ENCODE results near the gene KASH5.
"Not testable (repeated sequence)": the region's sequence is repeated elsewhere in the genome, so short reads cannot be mapped to it uniquely, and the experiment has no call there.

The KASH5 gene

DNA sequence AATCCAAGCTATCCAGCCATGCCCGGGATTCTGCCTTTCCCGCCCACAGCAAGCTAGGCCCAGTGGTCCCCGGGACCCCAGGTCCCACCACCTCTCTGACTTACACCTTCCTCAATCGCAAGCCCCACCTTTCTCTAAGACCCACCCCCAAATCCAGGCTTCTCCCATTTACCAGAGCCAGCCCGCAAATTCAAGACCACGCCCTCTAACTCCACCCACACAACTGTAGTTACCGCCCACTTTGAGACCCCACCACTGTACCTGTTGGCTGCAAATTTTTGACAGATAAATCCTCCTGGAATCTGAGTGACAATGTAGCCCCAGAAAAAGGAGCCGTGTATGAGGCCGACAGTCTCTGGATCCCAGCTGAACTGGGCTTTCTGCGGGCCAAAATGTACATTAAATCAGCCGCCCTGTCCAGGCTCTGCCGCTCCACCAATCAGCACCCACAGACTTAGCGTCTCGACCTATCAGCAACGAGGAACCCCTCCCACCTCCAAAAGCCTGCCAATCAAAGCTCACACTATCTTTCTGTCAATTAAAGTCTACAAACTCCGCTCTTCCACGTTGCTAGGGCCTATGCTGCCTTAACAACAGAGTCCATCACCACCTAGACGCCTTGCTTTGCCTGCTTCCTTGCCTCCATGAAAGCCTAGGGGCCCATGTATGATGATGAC is 47.0 kb downstream of the KASH5 start:
- DNase-seq (ENCODE audit: extremely low read depth in 1 of 2, low read depth in 1 of 2): no peak

DNA sequence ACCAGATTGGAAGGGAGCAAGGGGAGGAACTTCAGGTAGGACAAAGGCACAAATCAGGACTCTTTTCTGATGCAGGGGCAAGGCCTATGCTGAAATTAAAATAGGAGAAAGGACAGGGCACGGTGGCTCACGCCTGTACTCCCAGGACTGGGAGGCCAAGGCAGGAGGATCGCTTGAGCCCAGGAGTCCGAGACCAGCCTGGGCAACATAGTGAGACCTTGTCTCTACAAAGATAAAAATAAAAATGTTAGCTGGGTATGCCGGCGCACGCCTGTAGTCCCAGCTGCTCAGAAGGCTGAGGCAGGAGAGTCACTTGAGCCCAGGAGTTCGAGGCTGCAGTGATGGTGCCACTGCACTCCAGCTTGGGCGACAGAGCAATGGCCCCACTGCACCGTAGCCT is 47.6 kb downstream of the KASH5 start:
- DNase-seq (ENCODE audit: extremely low read depth in 1 of 2, low read depth in 1 of 2): no peak

DNA sequence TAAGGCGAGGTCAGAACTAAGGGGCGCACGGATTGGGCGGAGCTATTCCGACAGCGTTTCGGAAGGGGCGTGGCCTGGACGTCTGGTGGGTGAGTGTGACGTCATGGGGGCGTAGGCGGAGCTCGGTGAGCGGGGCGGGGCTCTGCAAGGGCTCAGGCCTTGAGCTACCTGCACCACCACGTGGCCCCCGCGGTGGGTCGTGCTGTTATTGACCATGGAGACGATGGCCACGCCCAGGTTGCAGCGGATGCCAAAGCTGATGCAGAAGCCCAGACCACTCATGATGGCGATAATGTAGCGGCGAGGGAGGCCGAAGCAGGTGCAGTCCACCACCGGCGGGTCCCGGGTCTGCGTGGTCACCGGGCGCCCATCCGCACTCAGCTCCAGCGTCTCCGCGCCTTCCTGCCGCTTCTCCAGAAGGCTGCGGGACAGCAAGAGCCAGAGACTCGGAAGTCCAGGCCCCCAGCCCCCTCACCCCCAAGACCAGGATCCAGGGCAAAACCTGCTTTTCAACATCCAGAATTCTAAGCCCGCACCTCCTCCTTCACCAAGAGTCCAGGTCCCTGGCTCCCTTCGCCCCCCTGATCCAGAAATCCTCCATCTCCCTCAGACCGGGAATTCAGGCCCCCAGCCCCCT is 48.5 kb downstream of the KASH5 start:
- DNase-seq (ENCODE audit: extremely low read depth in 1 of 2, low read depth in 1 of 2): no peak

DNA sequence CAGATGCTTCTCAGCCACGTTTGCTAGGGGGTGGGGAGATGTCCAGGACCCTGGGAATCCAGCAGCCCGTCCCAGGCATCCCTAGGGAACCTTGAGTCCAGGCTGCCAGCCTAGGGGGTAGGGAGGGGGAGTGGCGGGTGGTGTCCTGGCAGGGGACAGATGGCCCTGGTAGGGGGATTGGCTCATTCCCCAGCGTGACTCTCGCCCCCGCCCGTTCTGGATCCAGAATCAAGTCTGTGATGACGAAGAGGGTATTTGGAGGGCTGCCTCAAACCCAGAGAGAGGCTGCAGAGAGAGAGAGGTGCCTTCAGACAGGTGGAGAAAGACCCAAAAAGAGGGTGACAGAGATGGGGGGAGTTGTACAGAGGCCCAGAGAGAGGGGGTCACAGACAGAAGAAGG is 49.2 kb downstream of the KASH5 start:
- no peak for DNase-seq (ENCODE audit: extremely low read depth in 1 of 2, low read depth in 1 of 2)

DNA sequence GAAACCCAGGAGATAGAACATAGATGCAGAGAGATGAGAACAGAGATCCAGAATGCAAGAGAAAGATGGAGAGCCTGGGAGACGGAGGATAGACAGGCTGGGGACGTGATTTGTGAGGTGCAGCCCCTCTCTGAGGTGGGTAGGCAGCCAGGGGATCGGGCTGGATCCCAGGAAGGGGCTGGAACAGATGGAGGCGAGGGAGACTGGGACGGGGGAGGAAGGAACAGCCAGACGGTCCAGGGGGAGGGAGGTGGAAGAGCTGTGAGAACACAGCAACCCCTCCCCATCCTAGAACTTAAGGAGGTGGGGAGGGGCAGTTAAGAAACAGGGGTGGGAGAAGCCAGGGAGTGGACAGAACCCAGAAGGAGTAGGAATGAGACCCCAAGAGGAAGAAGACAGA is 50.2 kb downstream of the KASH5 start:
- no peak for DNase-seq (ENCODE audit: extremely low read depth in 1 of 2, low read depth in 1 of 2)

DNA sequence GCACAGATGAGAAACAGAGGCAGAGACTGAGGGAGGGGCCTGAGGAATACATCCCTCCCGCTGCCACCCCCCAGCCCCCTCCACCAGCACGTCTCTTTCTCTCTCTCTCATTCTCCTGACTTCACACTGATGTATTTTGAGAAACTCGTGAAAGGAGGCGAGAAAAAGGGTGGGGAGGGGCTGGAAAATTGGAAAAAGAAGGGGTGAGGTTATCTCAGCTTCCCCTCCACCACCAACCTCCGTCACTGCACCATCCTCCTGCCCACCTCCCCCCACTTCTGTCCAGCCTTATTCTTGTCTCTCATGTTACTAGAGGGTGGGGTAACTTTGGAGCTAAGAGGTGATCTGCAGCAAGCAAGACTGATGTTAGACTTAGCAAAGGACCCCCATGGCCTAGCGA is 51.8 kb downstream of the KASH5 start:
- no peak for DNase-seq (ENCODE audit: extremely low read depth in 1 of 2, low read depth in 1 of 2)

DNA sequence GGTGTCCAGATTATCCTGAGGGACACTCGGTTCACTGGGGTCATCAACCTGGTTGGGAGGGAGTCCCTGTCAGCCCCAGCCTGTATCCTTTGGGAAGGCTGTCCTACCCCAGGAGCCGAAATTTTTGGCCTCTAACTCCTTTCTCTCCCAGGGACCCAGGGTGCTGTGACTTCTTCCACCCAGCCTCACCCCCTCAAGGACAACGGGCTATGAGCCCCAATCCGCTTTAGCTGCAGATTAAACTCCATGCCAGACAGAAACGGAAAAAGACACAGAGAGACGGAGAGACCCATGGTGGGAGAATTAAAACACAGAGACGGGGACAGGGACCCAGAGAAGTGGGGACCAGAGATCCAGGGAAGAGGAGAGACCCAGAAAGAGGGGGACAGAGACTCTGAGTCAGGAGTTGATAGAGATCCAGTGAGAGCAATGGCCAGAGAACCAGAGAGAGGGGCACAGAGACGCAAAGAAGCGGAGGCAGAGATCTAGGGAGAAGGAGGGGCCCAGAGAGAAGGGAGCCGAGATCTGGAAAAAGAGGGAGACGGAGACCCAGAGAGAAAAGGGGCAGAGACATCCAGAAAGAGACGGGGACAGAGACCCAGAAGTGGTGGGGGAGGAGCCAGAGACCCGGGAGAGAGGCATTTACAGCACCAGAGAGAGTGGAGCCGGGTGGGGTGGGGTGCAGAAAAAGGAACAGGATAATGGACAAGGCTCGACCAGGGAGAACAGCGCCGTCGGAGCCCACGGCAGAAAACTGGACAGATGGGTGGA is 52.6 kb downstream of the KASH5 start:
- DNase-seq (ENCODE audit: extremely low read depth in 1 of 2, low read depth in 1 of 2): no peak

DNA sequence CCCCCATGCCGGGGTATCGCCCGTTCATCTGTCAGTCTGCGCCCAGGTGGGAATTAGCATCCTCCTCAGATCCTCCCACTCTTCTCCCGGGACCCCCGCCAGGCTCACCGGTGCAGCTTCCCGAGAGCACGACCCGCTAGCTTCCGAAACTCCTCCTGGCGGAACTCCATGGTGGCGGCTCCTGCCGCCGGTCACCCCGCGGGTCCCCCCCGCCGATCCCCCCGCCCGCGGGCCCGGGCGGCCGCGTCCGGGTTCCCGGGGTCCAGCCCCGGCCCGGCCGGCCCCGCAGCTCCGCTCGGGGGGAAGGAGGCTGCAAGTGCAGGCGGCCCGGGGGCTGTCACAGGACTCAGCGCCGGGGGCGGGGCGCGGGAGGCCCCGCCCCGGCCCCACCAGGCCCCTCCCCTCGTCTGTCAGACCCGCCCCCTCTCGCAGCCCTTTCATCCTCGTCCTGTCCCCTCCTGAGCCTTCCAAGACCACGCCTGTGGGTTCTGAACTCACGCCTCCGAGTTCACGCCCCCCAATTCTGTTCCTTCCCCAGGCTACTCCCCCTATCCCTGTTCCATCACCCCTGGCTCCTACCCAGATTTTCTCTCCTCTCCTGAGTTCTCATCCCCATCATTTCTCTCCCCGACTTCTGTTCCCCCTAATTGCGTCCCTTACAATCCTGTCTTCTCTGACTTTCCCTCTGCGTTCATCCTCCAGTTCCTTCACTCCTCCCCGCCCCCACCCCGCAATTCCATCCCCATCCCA is 53.3 kb downstream of the KASH5 start, which contains the start of gene SLC17A7:
SLC17A7 (minus strand) TSS at position 318 of the 750 bp plus-strand sequence; CDS start at position 170, 148 bp downstream.
- no peak for DNase-seq (ENCODE audit: extremely low read depth in 1 of 2, low read depth in 1 of 2)

DNA sequence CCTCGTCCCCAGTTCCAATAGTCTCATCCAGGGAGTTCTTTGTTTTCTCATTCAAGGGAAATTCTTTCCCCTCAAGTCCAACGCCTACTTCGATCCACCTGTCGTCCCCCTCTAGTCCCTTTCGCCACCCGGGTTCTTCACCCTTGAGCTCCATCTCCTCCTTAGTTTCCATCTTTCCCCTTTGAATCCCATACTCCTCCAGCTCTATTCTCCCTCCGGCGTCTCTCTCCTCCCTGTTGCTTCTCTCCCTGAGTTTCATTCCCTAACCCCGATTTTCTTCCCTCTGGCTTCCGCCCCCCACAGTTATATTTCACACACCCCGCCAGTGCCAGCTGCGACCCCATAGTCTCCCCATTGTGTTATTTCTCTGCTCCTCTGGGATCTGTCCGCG is 53.9 kb downstream of the KASH5 start:
- no peak for DNase-seq (ENCODE audit: extremely low read depth in 1 of 2, low read depth in 1 of 2)

DNA sequence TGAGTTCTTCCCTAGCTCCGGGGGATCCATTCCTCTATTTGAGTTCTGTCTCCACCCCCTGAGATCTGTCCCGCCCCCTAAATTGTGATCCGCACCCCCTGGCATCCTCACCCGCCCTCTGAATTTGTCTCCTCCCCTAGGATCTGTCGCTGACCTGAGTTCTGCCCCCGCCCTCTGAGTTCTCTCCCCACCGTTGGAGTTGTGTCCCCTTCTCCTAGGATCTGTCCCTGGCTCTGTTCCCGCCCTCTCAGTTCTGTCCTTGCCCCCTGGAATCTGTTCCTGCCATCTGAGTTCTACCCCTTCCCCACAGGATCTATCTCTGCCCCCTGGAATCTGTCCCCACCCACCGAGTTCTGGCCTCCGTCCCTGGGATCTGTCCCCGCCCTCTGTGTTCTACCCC is 54.3 kb downstream of the KASH5 start:
- DNase-seq (ENCODE audit: extremely low read depth in 1 of 2, low read depth in 1 of 2): no peak

DNA sequence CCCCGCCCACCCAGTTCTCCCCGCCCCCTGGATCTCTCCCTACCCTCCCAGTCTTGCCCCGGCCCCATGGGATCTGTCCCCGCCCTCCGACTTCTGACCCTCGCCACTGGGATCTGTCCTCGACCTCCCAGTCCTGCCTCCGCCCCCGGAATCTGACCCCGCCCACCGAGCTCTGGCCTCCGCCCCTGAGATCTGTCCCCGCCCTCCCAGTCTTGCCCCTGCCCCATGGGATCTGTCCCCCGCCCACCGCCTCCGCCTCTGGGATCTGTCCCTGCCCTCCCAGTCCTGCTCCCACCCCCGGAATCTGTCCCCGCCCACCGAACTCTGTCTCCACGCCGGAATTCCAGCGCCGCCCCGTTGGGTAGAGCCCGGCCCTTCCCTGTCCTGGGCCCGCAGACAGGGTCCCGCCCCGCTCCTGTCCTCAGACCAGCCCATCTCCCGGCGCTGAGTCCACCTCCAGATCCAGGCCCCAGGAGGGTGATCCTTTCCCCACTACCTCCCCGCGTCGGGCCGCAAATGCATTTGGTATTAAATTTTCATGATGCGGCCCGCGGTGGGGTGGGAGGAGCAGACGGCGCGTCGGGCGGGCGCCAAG is 54.8 kb downstream of the KASH5 start:
- DNase-seq (ENCODE audit: extremely low read depth in 1 of 2, low read depth in 1 of 2): no peak

DNA sequence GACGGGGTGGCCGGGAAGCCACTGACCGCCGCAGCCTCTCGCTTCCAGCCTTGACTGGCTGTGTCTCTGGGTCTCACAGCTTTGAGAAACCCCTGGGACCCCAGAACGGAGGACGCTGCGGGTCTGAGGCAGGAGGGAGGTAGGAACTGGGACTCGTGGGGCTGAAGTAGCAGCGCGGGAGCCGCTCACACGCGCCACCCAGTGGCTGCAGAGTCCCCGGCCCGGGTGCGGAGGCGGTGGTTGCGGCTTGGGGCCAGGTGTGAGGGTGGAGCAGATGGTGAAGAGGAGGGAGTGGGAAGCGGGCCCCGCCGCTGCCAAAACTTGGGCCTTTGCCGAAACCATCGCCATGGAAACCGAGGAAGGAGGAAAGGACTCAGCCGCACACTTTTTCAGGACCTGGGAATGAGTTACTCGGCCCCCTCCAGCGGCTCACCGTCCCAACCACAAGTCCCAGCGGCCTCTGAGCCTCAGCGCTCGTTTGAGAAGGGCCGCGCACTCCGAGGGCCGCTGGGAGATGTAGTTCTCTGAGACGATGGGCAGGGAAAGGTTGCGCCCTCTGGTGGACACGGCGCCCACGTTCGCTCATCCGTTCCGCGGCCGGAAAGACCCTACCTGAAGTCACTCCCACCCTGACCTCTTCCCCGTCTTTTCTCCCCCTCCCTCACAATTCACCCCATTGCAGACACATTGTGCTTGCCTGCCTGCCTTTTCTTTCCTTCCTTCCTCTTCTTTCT is 55.5 kb downstream of the KASH5 start:
- DNase-seq (ENCODE audit: extremely low read depth in 1 of 2, low read depth in 1 of 2): peak; percentile 82 to 86

DNA sequence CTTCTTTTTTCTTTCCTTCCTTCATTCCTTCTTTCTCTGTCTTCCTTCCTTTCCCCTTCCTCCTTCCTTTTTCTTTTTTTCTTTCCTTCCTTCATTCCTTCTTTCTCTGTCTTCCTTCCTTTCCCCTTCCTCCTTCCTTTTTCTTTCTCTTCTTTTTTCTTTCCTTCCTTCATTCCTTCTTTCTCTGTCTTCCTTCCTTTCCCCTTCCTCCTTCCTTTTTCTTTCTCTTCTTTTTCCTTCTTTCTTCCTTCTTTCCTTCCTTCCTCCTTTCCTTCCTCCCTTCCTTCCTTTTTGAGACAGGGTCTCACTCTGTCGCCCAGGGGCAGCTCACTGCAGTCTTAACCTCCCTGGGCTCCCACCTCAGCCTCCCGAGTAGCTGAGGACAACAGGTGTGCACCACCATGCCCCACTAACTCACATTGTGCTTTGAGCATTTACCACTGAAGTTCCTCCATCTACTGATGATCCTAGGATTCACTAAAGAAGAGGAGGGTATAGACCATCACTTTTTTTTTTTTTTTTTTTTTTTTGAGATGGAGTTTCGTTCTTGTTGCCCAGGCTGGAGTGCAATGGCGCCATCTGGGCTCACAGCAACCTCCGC is 56.2 kb downstream of the KASH5 start:
- not testable (repeated sequence) for DNase-seq (ENCODE audit: extremely low read depth in 1 of 2, low read depth in 1 of 2)

DNA sequence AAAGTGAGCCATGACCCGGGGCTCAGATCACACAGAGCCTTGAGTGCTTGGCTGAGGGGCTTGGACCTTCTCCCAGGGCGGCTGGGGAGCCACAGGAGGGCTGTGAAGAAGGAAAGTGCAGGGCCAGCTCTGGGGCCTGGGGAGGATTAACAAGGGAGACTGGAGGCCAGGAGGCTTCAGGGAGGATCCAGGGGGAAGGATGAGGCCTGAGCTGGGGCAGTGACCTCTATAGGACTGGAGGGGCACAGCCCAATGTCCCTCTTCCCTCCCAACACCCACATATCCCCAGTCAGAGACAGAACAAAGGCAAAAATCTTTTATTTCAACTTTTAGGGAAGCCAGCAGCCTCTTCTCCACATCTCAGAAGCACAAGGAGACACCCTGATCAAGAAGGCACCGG is 57.9 kb downstream of the KASH5 start:
- no peak for DNase-seq (ENCODE audit: extremely low read depth in 1 of 2, low read depth in 1 of 2)

DNA sequence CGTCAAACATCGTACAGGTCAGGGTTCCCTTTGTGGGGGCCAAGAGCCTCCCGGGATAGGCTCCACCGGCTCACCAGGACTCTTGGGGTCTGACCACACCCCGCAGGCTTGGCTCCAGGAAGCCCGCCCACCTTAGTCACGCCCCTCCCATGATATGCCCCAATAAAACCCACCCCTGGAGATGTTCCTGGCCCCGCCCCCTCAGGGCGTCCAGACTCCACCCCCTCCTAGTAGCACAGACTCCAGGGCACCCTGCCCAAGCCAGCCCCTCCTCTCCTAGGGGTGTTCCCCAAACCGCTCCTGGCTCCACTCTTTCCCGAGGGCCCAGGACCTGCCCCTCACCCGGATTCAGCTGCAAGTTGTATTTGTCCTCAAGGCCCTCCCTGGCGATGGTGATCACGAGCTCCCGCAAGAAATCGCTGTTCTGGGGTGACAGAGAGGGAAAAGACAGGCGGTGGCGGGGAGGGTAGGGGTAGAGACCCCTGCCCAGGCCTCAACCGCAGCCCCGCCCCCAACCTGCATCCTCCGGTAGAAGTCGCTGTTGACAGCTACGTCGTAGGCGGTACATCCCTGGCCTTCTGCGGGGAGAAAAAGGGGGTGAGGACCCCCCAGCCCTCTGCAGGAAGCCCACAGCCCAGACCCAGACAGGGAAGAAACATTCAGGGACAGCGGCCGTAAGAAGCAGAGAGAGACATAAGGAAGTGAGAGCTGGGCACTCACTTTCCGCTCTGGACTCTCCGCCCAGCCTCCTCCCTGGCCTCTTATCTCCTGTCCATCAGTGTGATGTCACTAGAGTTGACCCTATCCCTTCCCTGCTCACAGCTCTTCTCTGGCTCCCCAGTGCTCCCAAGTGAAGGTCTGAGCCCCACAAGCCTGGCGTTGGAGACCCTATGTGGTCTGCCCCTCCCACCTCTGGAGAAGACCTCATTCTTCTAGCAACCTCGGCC is 59.7 kb downstream of the KASH5 start:
- no peak for DNase-seq (ENCODE audit: extremely low read depth in 1 of 2, low read depth in 1 of 2)

DNA sequence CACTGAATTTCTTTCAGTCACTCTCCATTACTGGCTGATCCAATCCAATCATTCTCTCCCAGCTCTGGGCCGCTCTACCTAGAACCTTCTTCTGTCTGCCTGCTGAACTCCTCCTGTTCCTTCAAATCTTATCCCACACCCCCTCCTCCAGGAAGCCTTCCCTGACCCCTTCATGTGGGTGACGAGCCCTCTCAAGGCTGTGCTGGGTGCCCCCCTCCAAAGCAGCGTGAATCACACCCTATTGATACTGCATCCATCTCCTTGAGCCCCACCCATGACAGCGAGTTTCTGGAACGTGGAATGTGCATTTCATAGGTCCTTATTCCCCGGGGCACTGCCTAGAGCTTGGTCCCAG is 60.4 kb downstream of the KASH5 start:
- no peak for DNase-seq (ENCODE audit: extremely low read depth in 1 of 2, low read depth in 1 of 2)

DNA sequence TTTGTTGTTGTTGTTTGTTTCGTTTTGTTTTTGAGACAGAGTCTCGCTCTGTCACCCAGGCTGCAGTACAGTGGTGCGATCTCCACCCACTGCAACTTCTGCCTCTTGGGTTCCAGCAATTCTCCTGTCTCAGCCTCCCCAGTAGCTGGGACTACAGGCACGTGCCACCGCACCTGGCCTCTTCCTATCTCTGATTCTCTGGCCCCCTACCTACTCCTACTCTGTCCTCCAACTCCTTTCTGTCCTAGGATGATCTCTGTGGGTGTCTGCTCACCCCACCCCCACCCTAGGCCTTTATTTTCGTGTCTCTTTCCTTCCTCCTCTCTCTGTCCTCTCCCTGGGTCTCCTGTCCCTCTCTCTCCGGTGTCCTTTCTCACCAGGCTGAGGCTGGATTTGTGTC is 62.4 kb downstream of the KASH5 start:
- DNase-seq (ENCODE audit: extremely low read depth in 1 of 2, low read depth in 1 of 2): no peak

DNA sequence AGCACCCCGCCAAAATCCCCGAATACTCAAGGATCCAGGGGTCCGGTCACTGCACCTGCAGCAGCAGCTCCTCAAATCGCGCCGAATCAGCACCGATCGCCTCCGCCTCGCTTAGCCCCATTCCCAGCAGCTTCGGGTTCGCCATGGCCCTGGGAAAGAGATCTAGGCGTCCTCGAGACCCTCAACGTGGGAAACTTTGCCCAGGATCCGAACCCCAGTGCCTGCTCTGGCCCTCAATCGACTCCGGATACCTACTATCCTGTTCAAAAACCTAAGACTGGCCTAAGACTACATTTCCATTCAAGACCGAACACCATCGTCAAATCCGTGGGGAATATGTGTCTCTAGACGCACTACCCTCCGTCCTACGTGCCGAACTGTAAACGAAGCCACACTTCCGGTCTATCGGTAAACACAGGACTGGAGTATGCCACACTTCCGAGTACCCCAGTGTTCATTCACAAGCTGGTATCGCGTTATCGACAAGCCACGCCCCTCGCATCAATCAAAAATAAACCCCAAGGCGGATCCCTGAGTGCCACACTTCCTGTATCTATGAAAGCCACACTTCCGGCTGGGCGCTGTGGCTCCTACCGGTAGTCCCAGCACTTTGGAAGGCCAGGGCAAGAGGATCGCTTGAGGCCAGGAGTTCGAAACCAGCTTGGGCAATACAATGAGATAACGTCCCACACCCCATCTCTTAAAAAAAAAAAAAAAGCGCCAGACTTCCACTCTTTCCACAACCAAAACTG is 63.6 kb downstream of the KASH5 start, which contains the start of gene PIH1D1:
PIH1D1 (minus strand) TSS at position 385 of the 752 bp plus-strand sequence; CDS start at position 145, 240 bp downstream.
- peak; percentile 83 to 90 for DNase-seq (ENCODE audit: extremely low read depth in 1 of 2, low read depth in 1 of 2)
